Tibial nerve (tissue), 3 donors: ENCODE data around the gene YBEY.

ENCODE experiments used
- POLR2A ChIP-seq, 2 donors: fragments of 450-650 bp; IDR thresholded peaks; one replicate each; pipeline ENCODE4 v1.6.1; 2017; ENCODE audit warnings: antibody characterized with exemption in 2 of 2, mild to moderate bottlenecking in 2 of 2, moderate library complexity in 2 of 2
- TF ChIP-seq, protein P1 (sequence below), 5 experiments: fragments of 200-600 bp in 3 of 5; fragments of 450-650 bp in 2 of 5; sonication (generic) in 3 of 5; IDR thresholded peaks; one replicate each; pipeline ENCODE4 v1.5.1; 2016 to 2019; ENCODE audit warnings: antibody characterized with exemption in 5 of 5, mild to moderate bottlenecking in 3 of 5, moderate library complexity in 2 of 5

DNA sequence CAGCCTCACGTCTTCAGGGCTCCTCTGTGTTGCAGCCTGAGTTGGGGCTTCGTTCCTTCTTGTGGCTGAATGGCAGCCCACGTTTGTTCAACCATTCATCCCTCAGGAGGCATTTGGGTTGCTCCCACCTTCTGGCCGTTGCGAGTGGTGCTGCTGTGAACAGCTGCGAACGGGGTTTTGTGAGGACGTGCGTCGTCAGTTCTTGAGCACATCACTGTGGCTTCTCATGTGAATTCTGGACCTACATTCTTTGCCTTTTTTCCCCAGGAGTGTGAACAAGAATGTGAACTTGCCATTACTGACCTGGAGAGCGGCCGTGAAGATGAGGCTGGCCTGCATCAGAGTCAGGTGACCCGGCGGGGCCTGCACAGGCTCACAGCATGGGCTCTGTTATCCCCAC is 59.7 kb downstream of the YBEY start:
- TF ChIP-seq, protein P1, sequence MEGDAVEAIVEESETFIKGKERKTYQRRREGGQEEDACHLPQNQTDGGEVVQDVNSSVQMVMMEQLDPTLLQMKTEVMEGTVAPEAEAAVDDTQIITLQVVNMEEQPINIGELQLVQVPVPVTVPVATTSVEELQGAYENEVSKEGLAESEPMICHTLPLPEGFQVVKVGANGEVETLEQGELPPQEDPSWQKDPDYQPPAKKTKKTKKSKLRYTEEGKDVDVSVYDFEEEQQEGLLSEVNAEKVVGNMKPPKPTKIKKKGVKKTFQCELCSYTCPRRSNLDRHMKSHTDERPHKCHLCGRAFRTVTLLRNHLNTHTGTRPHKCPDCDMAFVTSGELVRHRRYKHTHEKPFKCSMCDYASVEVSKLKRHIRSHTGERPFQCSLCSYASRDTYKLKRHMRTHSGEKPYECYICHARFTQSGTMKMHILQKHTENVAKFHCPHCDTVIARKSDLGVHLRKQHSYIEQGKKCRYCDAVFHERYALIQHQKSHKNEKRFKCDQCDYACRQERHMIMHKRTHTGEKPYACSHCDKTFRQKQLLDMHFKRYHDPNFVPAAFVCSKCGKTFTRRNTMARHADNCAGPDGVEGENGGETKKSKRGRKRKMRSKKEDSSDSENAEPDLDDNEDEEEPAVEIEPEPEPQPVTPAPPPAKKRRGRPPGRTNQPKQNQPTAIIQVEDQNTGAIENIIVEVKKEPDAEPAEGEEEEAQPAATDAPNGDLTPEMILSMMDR (IDR thresholded peaks at IDR 0.05) = no peak
- TF ChIP-seq POLR2A (IDR thresholded peaks at IDR 0.05) = no peak
